LNCaP clone FGC (cell line): ENCODE data around the gene PYGM.

ENCODE experiments used
- DNase-seq: peaks from one replicate; pipeline ENCODE4 v3.0.0-alpha.2; 2011; ENCODE audit warnings: low read depth
- H3K4me3 ChIP-seq: 2 replicates; pipeline ENCODE4 v1.5.1; 2011; ENCODE audit warnings: mild to moderate bottlenecking, low read depth, low read length, control low read depth
- TF ChIP-seq, protein P1 (sequence below): IDR thresholded peaks from 2 replicates; pipeline ENCODE4 v1.5.1; 2012; ENCODE audit warnings: mild to moderate bottlenecking; ENCODE audit not compliant: control insufficient read depth, insufficient read depth; ENCODE audit errors: extremely low read depth

Gene PYGM

DNA sequence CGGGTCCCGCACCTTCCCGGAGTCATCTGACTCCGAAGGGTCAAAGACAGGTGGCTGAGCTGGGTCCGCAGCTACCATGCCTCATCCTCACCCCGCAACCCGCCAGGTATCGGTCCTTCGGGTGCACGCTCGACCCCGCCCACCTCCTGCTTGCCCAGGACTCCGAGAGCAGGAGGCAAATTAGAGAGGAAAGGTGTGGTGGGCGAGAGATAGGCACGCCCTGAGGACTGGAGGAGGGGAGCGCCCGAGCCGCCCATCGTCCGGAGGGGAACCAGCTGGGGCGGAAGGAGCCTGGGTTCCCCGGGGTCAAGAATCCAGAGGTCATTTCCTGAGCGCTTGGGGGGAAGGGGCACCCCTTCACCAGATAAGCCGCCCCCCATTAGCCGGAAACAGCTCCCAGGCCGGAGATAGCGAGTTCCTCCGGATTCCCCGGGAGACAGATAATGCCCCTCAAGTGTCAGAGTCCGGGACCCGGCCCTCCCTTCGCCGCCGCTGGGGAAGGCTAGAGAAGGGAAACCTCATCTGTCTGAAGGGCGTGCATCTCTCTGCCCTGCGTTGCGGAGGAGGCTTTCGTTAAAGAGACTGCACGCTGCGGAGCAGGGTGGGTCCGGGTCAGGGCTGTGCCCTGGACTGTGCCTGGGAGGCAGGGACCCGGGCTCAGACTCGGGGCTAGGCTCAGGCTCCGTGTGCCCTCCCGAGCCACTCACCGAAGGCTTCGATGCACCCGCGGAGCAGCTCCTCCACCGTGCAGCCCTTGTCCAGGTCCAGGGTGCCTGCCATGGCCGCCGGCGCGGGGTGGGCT, 17.5 kb downstream of the PYGM start:
- peak overlapping the region; percentile 11; the same call in 1 of the 2 replicates for H3K4me3 ChIP-seq
- DNase-seq: no peak
- TF ChIP-seq, protein P1, sequence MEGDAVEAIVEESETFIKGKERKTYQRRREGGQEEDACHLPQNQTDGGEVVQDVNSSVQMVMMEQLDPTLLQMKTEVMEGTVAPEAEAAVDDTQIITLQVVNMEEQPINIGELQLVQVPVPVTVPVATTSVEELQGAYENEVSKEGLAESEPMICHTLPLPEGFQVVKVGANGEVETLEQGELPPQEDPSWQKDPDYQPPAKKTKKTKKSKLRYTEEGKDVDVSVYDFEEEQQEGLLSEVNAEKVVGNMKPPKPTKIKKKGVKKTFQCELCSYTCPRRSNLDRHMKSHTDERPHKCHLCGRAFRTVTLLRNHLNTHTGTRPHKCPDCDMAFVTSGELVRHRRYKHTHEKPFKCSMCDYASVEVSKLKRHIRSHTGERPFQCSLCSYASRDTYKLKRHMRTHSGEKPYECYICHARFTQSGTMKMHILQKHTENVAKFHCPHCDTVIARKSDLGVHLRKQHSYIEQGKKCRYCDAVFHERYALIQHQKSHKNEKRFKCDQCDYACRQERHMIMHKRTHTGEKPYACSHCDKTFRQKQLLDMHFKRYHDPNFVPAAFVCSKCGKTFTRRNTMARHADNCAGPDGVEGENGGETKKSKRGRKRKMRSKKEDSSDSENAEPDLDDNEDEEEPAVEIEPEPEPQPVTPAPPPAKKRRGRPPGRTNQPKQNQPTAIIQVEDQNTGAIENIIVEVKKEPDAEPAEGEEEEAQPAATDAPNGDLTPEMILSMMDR: no peak

DNA sequence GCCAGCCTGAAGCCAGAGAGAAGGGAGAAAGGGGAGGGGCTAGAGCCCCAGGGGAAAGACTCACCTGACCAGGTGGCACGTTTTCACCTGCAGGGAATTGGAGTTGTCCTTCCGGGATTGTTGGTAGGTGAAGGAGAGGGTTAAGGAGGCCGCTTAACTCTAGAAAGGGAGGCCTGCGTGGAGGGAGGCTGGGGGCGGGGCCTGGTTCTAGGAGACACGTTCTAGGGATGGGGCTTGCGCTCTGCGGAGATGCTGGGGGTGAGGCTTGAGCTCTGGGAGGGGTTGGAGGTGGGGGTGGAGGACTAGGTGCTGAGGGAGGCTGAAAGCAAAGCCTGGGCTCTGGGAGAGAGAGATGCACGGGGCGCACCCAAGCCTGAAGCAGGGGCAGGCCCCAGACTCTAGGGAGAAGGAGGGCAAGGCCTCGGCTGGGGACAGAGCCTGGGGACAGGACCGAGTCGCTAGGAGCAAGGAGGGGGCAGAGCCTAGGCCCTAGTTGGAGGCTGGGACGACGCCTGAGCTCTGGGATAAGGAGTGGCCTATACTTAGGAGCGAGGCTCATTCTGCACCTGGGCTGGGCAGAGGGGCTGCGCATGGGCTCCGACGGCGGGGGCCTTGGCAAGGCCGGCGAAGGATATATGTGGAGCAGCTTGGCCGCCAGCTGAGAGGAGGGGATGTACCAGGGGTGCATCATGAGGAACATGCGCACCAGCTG, 18.2 kb downstream of the PYGM start:
- H3K4me3 ChIP-seq: no peak overlapping the region
- TF ChIP-seq, protein P1: no peak
- no peak for DNase-seq

DNA sequence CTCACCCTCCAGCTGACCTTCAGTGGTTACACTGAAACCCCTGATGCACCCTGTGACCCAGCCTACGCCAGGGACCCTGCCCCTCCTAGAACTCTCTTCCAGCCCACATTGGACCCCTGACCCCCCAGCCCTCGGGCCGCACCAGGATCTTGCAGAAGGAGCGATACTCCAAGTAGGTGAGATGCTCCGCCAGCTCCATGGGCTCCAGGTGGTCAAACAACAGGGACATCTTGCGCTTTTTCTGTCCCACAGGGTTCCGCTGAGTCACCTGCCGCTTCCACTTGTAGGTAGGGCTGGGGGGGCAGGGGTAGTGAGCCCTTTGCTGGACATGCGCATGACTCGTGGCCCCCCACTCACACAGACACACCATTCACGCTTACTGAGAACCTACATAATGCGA, 19.9 kb downstream of the PYGM start:
- H3K4me3 ChIP-seq: no peak overlapping the region
- DNase-seq: no peak
- TF ChIP-seq, protein P1: no peak

DNA sequence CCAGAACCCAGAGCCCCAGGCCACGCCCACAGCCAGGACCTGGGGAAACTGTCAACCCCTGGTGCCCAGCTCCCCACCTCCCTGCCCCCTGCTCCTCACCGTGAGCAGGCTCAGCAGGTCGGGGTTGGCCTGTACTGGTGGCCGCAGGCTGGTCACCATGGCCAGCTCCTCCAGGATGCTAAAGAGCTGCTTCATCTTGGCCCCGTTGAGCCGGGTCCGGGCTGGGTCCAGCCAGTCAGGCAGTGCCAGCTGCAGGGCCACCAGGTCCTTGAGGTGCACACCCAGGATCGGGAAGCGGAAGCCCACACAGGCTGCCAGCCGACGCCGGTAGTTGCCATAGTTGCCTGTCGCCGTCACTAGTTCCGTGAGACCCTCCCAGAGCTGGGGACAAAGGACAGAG, 23.1 kb downstream of the PYGM start:
- TF ChIP-seq, protein P1: no peak
- no peak for DNase-seq
- H3K4me3 ChIP-seq: no peak overlapping the region

DNA sequence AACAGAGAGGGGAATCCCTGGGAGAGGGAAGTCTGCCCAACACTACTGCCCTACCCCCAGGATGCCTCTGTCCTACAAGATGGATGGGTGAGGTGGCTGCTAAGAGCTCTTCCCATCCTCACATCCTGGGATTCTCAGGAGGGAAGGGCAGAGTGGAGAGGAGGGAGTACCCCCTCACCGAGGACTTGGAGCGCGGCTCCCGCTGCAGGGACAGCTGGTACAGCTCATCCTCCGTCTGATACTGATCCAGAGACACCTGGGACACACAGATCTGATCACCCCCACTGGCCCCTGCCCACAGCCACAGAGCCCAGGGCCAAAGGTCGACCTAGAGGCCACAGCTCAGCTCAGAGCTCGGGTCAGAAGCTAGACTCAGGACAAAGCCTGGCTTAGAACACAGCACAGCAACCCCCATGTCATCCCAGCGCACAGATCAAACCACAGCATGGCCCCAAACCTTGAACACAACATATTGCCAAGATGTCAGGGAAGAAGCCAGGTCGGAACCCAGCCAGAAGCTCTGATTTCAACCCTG, 24.0 kb downstream of the PYGM start:
- DNase-seq: no peak
- TF ChIP-seq, protein P1: no peak

DNA sequence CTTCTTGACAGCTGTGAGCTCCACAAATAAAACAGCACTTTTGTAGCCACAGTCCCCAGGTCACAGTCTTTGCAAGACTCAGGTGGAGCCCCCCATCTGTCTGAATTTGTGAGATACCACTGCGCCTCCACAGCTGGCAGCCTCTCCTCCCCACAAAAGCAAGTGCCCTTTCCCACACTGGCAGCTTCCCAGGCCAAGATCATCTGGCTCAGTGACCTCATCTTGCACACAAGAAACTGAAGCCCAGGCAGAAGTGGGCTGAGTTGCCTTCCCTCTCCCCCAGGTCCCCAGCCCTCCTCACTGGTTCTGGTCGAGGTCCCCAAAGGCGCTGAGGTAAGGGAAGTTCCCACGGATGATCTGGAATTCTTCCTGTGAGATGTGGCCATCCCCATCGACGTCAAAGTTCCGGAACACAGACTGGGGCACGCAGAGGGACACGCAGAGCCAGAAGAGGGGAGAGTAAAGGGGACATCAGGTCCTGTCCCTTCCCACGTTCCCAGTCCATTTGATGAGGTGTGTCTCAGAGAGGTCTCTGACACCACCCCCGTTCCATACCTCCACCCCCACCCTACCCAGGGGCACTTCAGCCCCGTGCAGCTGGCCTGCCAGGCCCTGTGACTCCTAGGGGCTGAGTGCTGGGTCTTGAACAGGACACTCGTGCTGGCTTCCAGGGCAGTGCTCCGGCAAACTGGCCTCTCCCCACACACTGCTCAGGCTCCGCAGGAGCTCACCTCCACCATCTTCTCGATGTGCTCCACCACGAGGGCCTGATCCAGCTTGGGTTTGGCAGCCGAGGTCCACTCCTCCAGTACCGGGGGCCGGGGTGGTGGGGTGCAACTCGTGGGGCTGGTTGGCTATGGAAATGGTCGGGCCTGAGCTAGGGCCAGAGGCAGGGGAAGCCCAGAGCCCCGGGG, 24.7 kb downstream of the PYGM start:
- TF ChIP-seq, protein P1: no peak
- no peak for DNase-seq
- H3K4me3 ChIP-seq: no peak overlapping the region

More for the DNA sequence above, 24.0 kb downstream of the PYGM start:
- H3K4me3 ChIP-seq: no peak overlapping the region
